SH-SY5Y (cell line): ENCODE data around the gene SF3B2.

Source experiments
- GATA2 ChIP-seq: IDR thresholded peaks from 2 replicates; pipeline ENCODE4 v1.6.1; 2011; ENCODE audit warnings: mild to moderate bottlenecking, low read depth, low read length
- GATA3 ChIP-seq: IDR thresholded peaks from 2 replicates; pipeline ENCODE4 v1.6.1; 2011; ENCODE audit warnings: low read depth, mild to moderate bottlenecking, low read length, moderate library complexity

DNA sequence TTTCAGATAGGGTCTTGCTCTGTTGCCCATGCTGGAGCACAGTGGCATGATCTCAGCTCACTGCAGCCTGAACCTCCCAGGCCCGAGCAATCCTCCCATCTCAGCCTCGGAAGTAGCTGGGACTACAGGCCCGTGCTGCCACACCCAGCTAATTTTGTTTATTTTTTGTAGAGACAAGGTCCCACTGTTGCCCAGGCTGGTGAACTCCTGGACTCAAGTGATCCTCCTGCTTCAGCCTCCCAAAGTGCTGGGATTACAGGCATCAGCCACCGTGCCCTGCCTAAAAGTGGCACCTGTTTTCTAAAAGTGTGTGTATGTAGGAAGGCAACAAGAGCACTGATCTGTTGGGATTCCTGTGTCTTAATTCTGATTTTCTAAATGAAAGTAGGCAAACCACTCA is 38.1 kb downstream of the SF3B2 start:
- TF ChIP-seq GATA3 = no peak
- TF ChIP-seq GATA2 = no peak
